Uterus (tissue), 2 donors: ENCODE data around the gene MAD1L1.

Source experiments
- POLR2A ChIP-seq, 2 donors: fragments of 450-650 bp; IDR thresholded peaks; one replicate each; pipeline ENCODE4 v1.6.1; 2016; ENCODE audit warnings: antibody characterized with exemption in 2 of 2, mild to moderate bottlenecking in 1 of 2, moderate library complexity in 1 of 2
- TF ChIP-seq, protein P1 (sequence below), 4 experiments: fragments of 200-600 bp in 2 of 4; fragments of 450-650 bp in 2 of 4; sonication (generic) in 2 of 4; IDR thresholded peaks; one replicate each; pipeline ENCODE4 v1.5.1; 2016 to 2019; ENCODE audit warnings: antibody characterized with exemption in 4 of 4, mild to moderate bottlenecking in 2 of 4, moderate library complexity in 1 of 4

DNA sequence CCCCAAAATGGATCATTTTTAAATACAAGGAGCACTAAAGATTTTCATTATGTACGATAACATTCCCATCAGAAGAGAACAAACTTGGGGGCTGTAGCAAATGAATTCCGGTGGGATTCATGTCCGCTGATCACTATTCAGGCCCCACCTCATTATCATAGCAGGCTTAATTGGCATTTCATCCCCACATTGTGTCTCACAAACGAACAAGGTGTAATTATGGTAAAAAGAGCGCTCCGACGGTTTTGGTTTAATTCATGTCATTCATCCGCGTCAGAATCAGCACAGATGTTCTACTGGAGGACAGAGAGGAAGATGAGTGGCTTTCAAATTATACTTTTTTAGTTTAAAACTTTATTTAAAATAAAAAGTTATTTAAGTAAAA lies 124.7 kb downstream of the MAD1L1 start:
- TF ChIP-seq, protein P1, sequence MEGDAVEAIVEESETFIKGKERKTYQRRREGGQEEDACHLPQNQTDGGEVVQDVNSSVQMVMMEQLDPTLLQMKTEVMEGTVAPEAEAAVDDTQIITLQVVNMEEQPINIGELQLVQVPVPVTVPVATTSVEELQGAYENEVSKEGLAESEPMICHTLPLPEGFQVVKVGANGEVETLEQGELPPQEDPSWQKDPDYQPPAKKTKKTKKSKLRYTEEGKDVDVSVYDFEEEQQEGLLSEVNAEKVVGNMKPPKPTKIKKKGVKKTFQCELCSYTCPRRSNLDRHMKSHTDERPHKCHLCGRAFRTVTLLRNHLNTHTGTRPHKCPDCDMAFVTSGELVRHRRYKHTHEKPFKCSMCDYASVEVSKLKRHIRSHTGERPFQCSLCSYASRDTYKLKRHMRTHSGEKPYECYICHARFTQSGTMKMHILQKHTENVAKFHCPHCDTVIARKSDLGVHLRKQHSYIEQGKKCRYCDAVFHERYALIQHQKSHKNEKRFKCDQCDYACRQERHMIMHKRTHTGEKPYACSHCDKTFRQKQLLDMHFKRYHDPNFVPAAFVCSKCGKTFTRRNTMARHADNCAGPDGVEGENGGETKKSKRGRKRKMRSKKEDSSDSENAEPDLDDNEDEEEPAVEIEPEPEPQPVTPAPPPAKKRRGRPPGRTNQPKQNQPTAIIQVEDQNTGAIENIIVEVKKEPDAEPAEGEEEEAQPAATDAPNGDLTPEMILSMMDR (IDR thresholded peaks at IDR 0.05): no peak
- TF ChIP-seq POLR2A (IDR thresholded peaks at IDR 0.05): no peak
